Smooth muscle cell (in vitro differentiated cells): ENCODE results near the gene RCAN1. TPM values are rescaled to one million over a fixed set of nuclear protein-coding genes. Genes with fewer than 3 reads are reported as not detected.

Experiments
- DNase-seq: peaks from one replicate; lab custom pipeline; 2025; ENCODE audit not compliant: unreplicated experiment; lab: John Stamatoyannopoulos, UW
- H2AFZ ChIP-seq: fragments of 200-600 bp; sonication (generic); 2 replicates; pipeline ENCODE4 v1.6.0; 2016; ENCODE audit warnings: antibody characterized with exemption, low read depth, mild to moderate bottlenecking
- H3F3A ChIP-seq: fragments of 200-600 bp; sonication (generic); 2 replicates; pipeline ENCODE4 v1.6.0; 2017; ENCODE audit warnings: antibody characterized with exemption, low read depth
- H3K27ac ChIP-seq: fragments of 200-600 bp; sonication (generic); 2 replicates; pipeline ENCODE4 v1.5.1; 2016; ENCODE audit warnings: low read depth, mild to moderate bottlenecking
- H3K27me3 ChIP-seq: fragments of 200-600 bp; sonication (generic); 2 replicates; pipeline ENCODE4 v1.6.1; 2016; ENCODE audit warnings: low read depth, mild to moderate bottlenecking
- H3K36me3 ChIP-seq: fragments of 200-600 bp; sonication (generic); 2 replicates; pipeline ENCODE4 v1.5.1; 2016; ENCODE audit warnings: low read depth
- H3K4me1 ChIP-seq: fragments of 200-600 bp; sonication (generic); 2 replicates; pipeline ENCODE4 v1.5.1; 2016; ENCODE audit warnings: low read depth
- H3K4me2 ChIP-seq: fragments of 200-600 bp; sonication (generic); 2 replicates; pipeline ENCODE4 v1.6.0; 2016; ENCODE audit warnings: mild to moderate bottlenecking
- H3K4me3 ChIP-seq: fragments of 200-600 bp; sonication (generic); 2 replicates; pipeline ENCODE4 v1.5.1; 2016; ENCODE audit warnings: mild to moderate bottlenecking
- H3K79me2 ChIP-seq: fragments of 200-600 bp; sonication (generic); 2 replicates; pipeline ENCODE4 v1.6.0; 2016; ENCODE audit warnings: low read depth, mild to moderate bottlenecking
- H3K9ac ChIP-seq: fragments of 200-600 bp; sonication (generic); 2 replicates; pipeline ENCODE4 v1.6.0; 2016; ENCODE audit warnings: low read depth
- H3K9me3 ChIP-seq: fragments of 200-600 bp; sonication (generic); replicated peaks from 2 replicates; pipeline ENCODE4 v1.5.1; 2016; ENCODE audit warnings: low read depth
- H4K20me1 ChIP-seq: fragments of 200-600 bp; sonication (generic); 2 replicates; pipeline ENCODE4 v1.6.0; 2016; ENCODE audit warnings: low read depth
- CTCF ChIP-seq: fragments of 200-600 bp; sonication (generic); IDR thresholded peaks from 2 replicates; pipeline ENCODE4 v1.5.1; 2017; ENCODE audit warnings: borderline replicate concordance, mild to moderate bottlenecking, antibody characterized with exemption; ENCODE audit not compliant: insufficient read depth, poor library complexity, severe bottlenecking
- WGBS: methylation state at CpG from one replicate; pipeline ENCODE4 v1.1.7; 2016; ENCODE audit warnings: low lambda C conversion rate; 5-methylcytosine and 5-hydroxymethylcytosine counted together
- polyA plus RNA-seq: library from polyadenylated mRNA; unstranded; fragments of >200 nt; fragmentation: Nextera tagmentation; extraction: Ambion mirVana; gene quantifications from 2 replicates; pipeline ENCODE4 v1.2.1, GENCODE V29; 2016
- total RNA-seq: library from RNA; depleted of rRNA; stranded (reverse); fragments of >200 nt; gene quantifications from 2 replicates; pipeline ENCODE4 v1.2.3, GENCODE V29; 2014

RCAN1 gene
- total and polyA plus RNA-seq, 2 experiments from 2014 or later, result 77.3 to 155 TPM

- Histone ChIP-seq H3K79me2 (no peaks in the 10 kb centered on the region), H3K4me2 (no peak overlapping the region), H3K9ac (no peak overlapping the region), H3F3A (no peaks in the 10 kb centered on the region), H4K20me1 (peaks cover 7% of the 10 kb centered on the region), H3K9me3 (no peaks in the 10 kb centered on the region), H2AFZ (no peak overlapping the region), H3K27me3 (no peaks in the 10 kb centered on the region), H3K36me3 (no peaks in the 10 kb centered on the region), H3K4me1 (no peaks in the 10 kb centered on the region), H3K4me3 (no peak overlapping the region), H3K27ac (no peak overlapping the region)
- DNase-seq, result no peak
- WGBS, result 76% methylated on average over 4 of the region's 4 CpGs
- no peak for TF ChIP-seq CTCF
Observed at GRCh38 chr21:34598931-34599400, 15.9 kb downstream of the RCAN1 start.

- H3K36me3 ChIP-seq, result no peaks in the 10 kb centered on the region
- H4K20me1 ChIP-seq, result peaks cover 2% of the 10 kb centered on the region
- no peak overlapping the region for H3K4me3 ChIP-seq
- H3K4me1 ChIP-seq, result peaks cover 7% of the 10 kb centered on the region
- no peak overlapping the region for H3K27ac ChIP-seq
- H3F3A ChIP-seq, result no peaks in the 10 kb centered on the region
- 91% methylated on average over 5 of the region's 5 CpGs for WGBS
- no peak for DNase-seq
- no peak overlapping the region for H3K9ac ChIP-seq
- H3K79me2 ChIP-seq, result no peaks in the 10 kb centered on the region
- no peak for TF ChIP-seq CTCF
- H3K9me3 ChIP-seq, result no peaks in the 10 kb centered on the region
- no peak overlapping the region for H2AFZ ChIP-seq
- no peaks in the 10 kb centered on the region for H3K27me3 ChIP-seq
- no peak overlapping the region for H3K4me2 ChIP-seq
Observed at GRCh38 chr21:34597406-34597805, 17.5 kb downstream of the RCAN1 start.

- Histone ChIP-seq H2AFZ (no peak overlapping the region), H4K20me1 (no peaks in the 10 kb centered on the region), H3K9ac (no peak overlapping the region), H3K27ac (no peak overlapping the region), H3K79me2 (no peaks in the 10 kb centered on the region), H3F3A (no peaks in the 10 kb centered on the region), H3K4me3 (no peak overlapping the region), H3K36me3 (no peaks in the 10 kb centered on the region), H3K4me2 (no peak overlapping the region), H3K4me1 (peaks cover 7% of the 10 kb centered on the region), H3K9me3 (no peaks in the 10 kb centered on the region), H3K27me3 (no peaks in the 10 kb centered on the region)
- TF ChIP-seq CTCF, result no peak
- no peak for DNase-seq
- 92% methylated on average over 18 of the region's 18 CpGs for WGBS
Observed at GRCh38 chr21:34596561-34597271, 18.2 kb downstream of the RCAN1 start.

GRCh38 chr21:34595457-34595856 is 19.5 kb downstream of the RCAN1 start:
- H3K79me2 ChIP-seq, result no peaks in the 10 kb centered on the region
- H3K4me3 ChIP-seq, result no peak overlapping the region
- no peaks in the 10 kb centered on the region for H3F3A ChIP-seq
- no peak overlapping the region for H2AFZ ChIP-seq
- TF ChIP-seq CTCF, result no peak
- no peaks in the 10 kb centered on the region for H3K36me3 ChIP-seq
- WGBS, result 76% methylated on average over 8 of the region's 8 CpGs
- H4K20me1 ChIP-seq, result no peaks in the 10 kb centered on the region
- no peak overlapping the region for H3K9ac ChIP-seq
- no peaks in the 10 kb centered on the region for H3K27me3 ChIP-seq
- H3K4me2 ChIP-seq, result no peak overlapping the region
- no peak for DNase-seq
- H3K27ac ChIP-seq, result peak overlapping the region; percentile 16
- H3K4me1 ChIP-seq, result peaks cover 7% of the 10 kb centered on the region
- no peaks in the 10 kb centered on the region for H3K9me3 ChIP-seq
